SU-DHL-6 (cell line): Measurements from ENCODE around the gene GRM7.

Experiments used
- EZH2phosphoT487 ChIP-seq: fragments of 200-600 bp; sonication (generic), shearing (Covaris generic); conservative IDR thresholded peaks from 2 replicates; pipeline ENCODE4 v1.6.1; 2018; ENCODE audit warnings: mild to moderate bottlenecking, antibody characterized with exemption, low read length, moderate library complexity, mixed read lengths
- TF ChIP-seq, protein P1 (sequence below): fragments of 200-600 bp; sonication (generic); IDR thresholded peaks from one replicate; pipeline ENCODE4 v1.5.1; 2017; ENCODE audit warnings: antibody characterized with exemption, mild to moderate bottlenecking, low read length, moderate library complexity; ENCODE audit not compliant: insufficient read depth, poor library complexity, severe bottlenecking

DNA sequence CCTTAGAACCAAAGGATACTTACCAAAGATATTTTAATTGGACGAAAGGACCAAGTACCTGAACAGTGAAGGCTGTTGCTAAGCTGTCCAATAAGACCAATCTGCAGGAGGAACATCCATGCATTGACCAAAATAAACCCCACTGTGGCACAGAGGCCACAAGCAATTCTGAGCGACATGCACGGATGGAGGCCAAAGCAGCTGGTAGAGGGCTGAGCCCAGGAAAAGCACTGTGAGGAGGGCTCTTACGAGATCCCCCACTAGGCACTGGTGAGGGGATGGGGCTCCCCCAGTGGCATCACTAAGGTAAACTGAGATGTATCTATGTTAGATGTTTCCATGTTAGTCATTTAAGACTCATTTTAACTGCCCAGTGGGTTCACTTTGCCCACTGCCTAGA is 920.5 kb downstream of the GRM7 start:
- TF ChIP-seq, protein P1, sequence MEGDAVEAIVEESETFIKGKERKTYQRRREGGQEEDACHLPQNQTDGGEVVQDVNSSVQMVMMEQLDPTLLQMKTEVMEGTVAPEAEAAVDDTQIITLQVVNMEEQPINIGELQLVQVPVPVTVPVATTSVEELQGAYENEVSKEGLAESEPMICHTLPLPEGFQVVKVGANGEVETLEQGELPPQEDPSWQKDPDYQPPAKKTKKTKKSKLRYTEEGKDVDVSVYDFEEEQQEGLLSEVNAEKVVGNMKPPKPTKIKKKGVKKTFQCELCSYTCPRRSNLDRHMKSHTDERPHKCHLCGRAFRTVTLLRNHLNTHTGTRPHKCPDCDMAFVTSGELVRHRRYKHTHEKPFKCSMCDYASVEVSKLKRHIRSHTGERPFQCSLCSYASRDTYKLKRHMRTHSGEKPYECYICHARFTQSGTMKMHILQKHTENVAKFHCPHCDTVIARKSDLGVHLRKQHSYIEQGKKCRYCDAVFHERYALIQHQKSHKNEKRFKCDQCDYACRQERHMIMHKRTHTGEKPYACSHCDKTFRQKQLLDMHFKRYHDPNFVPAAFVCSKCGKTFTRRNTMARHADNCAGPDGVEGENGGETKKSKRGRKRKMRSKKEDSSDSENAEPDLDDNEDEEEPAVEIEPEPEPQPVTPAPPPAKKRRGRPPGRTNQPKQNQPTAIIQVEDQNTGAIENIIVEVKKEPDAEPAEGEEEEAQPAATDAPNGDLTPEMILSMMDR = no peak
- no peak for TF ChIP-seq EZH2phosphoT487
